ENCODE results near the gene CROCC2.

Gene CROCC2

GRCh38 chr2:240903191-240904060 lies 2.7 kb upstream of the CROCC2 start:
- DNase-seq (ENCODE audit: insufficient read length, low spot score) (no peak), FAIRE-seq (no peak)
- no peak for TF ChIP-seq CTCF (IDR thresholded peaks at IDR 0.05; ENCODE audit: insufficient read depth, missing control alignments)

- no peak for TF ChIP-seq CTCF (IDR thresholded peaks at IDR 0.05; ENCODE audit: insufficient read depth, missing control alignments)
- DNase-seq (ENCODE audit: insufficient read length, low spot score) (no peak), FAIRE-seq (no peak)
Observed at GRCh38 chr2:240904216-240905175, 1.6 kb upstream of the CROCC2 start.

GRCh38 chr2:240905176-240905781 lies 857 bp upstream of the CROCC2 start:
- no peak for TF ChIP-seq CTCF (IDR thresholded peaks at IDR 0.05; ENCODE audit: insufficient read depth, missing control alignments)
- no peak for DNase-seq (ENCODE audit: insufficient read length, low spot score)
- no peak for FAIRE-seq

- FAIRE-seq, result no peak
- TF ChIP-seq CTCF (IDR thresholded peaks at IDR 0.05; ENCODE audit: insufficient read depth, missing control alignments), result no peak
- DNase-seq (ENCODE audit: insufficient read length, low spot score), result no peak
Observed at GRCh38 chr2:240906911-240907590, 915 bp downstream of the CROCC2 start.

GRCh38 chr2:240909216-240909974 lies 3.3 kb downstream of the CROCC2 start:
- TF ChIP-seq CTCF (IDR thresholded peaks at IDR 0.05; ENCODE audit: insufficient read depth, missing control alignments), result no peak
- DNase-seq (ENCODE audit: insufficient read length, low spot score) (no peak), FAIRE-seq (no peak)

GRCh38 chr2:240911641-240912265 lies 5.6 kb downstream of the CROCC2 start:
- TF ChIP-seq CTCF (IDR thresholded peaks at IDR 0.05; ENCODE audit: insufficient read depth, missing control alignments), result no peak
- no peak for DNase-seq (ENCODE audit: insufficient read length, low spot score)
- FAIRE-seq, result no peak
